ENCODE measurements around the gene GABPA. TPM values are rescaled to one million over a fixed set of nuclear protein-coding genes. Genes with fewer than 3 reads are reported as not detected.
"Not testable (repeated sequence)": the region's sequence is repeated elsewhere in the genome, so short reads cannot be mapped to it uniquely, and the experiment has no call there.

The GABPA gene
- total RNA-seq, 1 donor from 2014 or later: 22.6 TPM

DNA sequence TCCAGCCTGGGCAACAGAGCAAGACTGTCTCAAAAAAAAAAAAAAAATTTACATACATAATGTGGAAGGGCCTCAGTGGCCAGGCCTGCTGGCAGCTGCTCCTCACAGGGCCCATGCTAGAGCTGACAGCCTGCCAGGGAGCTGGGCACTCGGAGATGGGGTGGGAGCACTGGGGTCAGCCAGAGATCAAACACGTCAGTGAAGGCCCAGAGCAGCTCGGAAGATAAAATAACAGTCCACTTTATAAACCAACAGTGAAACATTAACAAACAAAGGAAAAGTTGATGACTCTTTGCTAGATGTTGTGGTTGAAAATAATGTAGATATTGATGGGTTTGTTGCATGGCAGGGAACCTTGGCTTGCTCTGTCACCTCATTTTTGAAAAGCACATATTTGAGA is 42.8 kb upstream of the GABPA start:
- Mint-ChIP-seq H3K27ac (ENCODE audit: unreplicated experiment) (no peak overlapping the region), H3K27me3 (ENCODE audit: unreplicated experiment) (no peaks in the 10 kb centered on the region)
- TF ChIP-seq, protein P1, sequence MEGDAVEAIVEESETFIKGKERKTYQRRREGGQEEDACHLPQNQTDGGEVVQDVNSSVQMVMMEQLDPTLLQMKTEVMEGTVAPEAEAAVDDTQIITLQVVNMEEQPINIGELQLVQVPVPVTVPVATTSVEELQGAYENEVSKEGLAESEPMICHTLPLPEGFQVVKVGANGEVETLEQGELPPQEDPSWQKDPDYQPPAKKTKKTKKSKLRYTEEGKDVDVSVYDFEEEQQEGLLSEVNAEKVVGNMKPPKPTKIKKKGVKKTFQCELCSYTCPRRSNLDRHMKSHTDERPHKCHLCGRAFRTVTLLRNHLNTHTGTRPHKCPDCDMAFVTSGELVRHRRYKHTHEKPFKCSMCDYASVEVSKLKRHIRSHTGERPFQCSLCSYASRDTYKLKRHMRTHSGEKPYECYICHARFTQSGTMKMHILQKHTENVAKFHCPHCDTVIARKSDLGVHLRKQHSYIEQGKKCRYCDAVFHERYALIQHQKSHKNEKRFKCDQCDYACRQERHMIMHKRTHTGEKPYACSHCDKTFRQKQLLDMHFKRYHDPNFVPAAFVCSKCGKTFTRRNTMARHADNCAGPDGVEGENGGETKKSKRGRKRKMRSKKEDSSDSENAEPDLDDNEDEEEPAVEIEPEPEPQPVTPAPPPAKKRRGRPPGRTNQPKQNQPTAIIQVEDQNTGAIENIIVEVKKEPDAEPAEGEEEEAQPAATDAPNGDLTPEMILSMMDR (IDR thresholded peaks at IDR 0.05; ENCODE audit: unreplicated experiment): no peak

DNA sequence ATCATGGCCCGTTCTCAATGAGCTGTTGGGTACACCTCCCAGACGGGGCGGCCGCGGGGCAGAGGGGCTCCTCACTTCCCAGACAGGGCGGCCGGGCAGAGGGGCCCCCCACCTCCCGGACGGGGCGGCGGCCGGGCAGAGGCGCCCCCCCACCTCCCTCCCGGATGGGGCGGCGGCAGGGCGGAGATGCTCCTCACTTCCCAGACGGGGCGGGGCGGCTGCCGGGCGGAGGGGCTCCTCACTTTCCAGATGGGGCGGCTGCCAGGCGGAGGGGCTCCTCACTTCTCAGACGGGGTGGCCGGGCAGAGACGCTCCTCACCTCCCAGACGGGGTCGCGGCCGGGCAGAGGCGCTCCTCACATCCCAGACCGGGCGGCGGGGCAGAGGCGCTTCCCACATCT is 39.3 kb upstream of the GABPA start:
- not testable (repeated sequence) for H3K4me1 Mint-ChIP-seq (ENCODE audit: unreplicated experiment); H3K9me3 Mint-ChIP-seq (ENCODE audit: unreplicated experiment); H3K27ac Mint-ChIP-seq (ENCODE audit: unreplicated experiment); H3K27me3 Mint-ChIP-seq (ENCODE audit: unreplicated experiment); DNase-seq (ENCODE audit: low spot score); H3K4me3 Mint-ChIP-seq (ENCODE audit: unreplicated experiment); H3K36me3 Mint-ChIP-seq (ENCODE audit: low read depth, unreplicated experiment)

More for the DNA sequence above, 42.8 kb upstream of the GABPA start:
- no peaks in the 10 kb centered on the region for H3K9me3 Mint-ChIP-seq (ENCODE audit: unreplicated experiment)
- H3K4me3 Mint-ChIP-seq (ENCODE audit: unreplicated experiment): no peak overlapping the region
- DNase-seq (ENCODE audit: low spot score): no peak
- no peaks in the 10 kb centered on the region for H3K4me1 Mint-ChIP-seq (ENCODE audit: unreplicated experiment)
- H3K36me3 Mint-ChIP-seq (ENCODE audit: low read depth, unreplicated experiment): no peaks in the 10 kb centered on the region

- Mint-ChIP-seq H3K4me3 (ENCODE audit: unreplicated experiment) (no peak overlapping the region), H3K9me3 (ENCODE audit: unreplicated experiment) (no peaks in the 10 kb centered on the region), H3K27me3 (ENCODE audit: unreplicated experiment) (no peaks in the 10 kb centered on the region), H3K36me3 (ENCODE audit: low read depth, unreplicated experiment) (no peaks in the 10 kb centered on the region), H3K4me1 (ENCODE audit: unreplicated experiment) (peaks cover 6% of the 10 kb centered on the region), H3K27ac (ENCODE audit: unreplicated experiment) (no peak overlapping the region)
- DNase-seq (ENCODE audit: low spot score): no peak
- TF ChIP-seq, protein P1 (IDR thresholded peaks at IDR 0.05; ENCODE audit: unreplicated experiment): no peak
These were observed 34.0 kb upstream of the GABPA start for GRCh38 chr21:25700741-25701140.

DNA sequence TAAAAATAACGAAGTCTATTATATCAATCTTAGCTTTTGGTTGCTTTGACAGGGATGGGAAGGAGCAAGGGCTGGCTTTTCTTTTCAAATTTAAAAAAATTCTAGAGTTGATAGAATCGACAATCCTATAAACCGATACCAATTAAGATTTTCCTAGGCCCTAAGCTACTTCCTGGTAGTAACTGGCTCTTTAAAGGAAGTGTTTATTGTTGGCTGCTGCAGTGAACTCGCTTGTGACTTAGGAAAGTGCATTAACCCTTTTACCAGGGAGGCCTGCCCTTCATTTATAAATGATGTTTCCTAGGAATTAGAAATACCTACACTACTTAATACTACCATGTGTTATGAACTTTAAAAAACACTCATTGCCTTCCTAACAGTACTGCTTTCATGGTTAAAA is 33.2 kb upstream of the GABPA start:
- TF ChIP-seq, protein P1 (IDR thresholded peaks at IDR 0.05; ENCODE audit: unreplicated experiment): no peak
- peak overlapping the region; percentile 27 for H3K27ac Mint-ChIP-seq (ENCODE audit: unreplicated experiment)
- no peak for DNase-seq (ENCODE audit: low spot score)
- no peaks in the 10 kb centered on the region for H3K9me3 Mint-ChIP-seq (ENCODE audit: unreplicated experiment)
- no peaks in the 10 kb centered on the region for H3K27me3 Mint-ChIP-seq (ENCODE audit: unreplicated experiment)
- H3K4me3 Mint-ChIP-seq (ENCODE audit: unreplicated experiment): no peak overlapping the region
- peaks cover 6% of the 10 kb centered on the region for H3K4me1 Mint-ChIP-seq (ENCODE audit: unreplicated experiment)
- no peaks in the 10 kb centered on the region for H3K36me3 Mint-ChIP-seq (ENCODE audit: low read depth, unreplicated experiment)

DNA sequence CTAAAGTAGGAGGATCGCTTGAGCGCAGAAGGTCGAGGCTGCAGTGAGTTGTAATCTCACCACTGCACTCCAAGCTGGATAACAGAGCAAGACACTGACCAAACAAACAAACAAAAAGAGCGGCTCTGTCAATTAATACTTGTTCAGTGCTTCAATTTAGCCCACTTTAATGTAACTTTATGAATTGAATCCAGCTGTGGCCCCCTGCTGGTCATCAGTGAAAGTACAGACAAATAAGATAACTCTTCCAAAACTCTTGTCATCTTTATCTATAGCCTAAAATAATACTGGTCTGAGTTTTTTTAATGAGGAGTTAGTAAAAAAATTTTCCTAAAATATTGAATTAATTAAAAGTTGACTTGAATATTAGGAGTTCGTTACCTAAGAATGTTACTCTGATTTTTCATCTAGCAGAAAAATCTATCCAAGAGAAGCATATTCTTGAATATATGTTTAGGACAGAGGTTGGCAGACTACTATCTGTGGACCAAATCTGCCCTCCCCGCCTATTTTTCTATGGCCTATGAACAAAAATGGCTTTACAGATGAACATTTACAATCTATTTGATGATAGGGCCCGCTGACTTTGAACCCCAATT is 26.2 kb upstream of the GABPA start:
- Mint-ChIP-seq H3K27ac (ENCODE audit: unreplicated experiment) (no peak overlapping the region), H3K27me3 (ENCODE audit: unreplicated experiment) (peaks cover 1% of the 10 kb centered on the region), H3K4me3 (ENCODE audit: unreplicated experiment) (no peak overlapping the region), H3K4me1 (ENCODE audit: unreplicated experiment) (no peaks in the 10 kb centered on the region), H3K36me3 (ENCODE audit: low read depth, unreplicated experiment) (no peaks in the 10 kb centered on the region), H3K9me3 (ENCODE audit: unreplicated experiment) (no peaks in the 10 kb centered on the region)
- DNase-seq (ENCODE audit: low spot score): peak; percentile 19
- TF ChIP-seq, protein P1 (IDR thresholded peaks at IDR 0.05; ENCODE audit: unreplicated experiment): peak; percentile 98
